ENCODE data around the gene CHST12. TPM values are rescaled to one million over a fixed set of nuclear protein-coding genes. Genes with fewer than 3 reads are reported as not detected.
A peak's percentile ranks its signal among the peaks of the same experiment; 100 is the strongest.
"Not testable (repeated sequence)": the region's sequence is repeated elsewhere in the genome, so short reads cannot be mapped to it uniquely, and the experiment has no call there.

CHST12 gene
- total RNA-seq, 6 experiments from 2014 or later = 3.0 to 7.9 (median 5.7) TPM

DNA sequence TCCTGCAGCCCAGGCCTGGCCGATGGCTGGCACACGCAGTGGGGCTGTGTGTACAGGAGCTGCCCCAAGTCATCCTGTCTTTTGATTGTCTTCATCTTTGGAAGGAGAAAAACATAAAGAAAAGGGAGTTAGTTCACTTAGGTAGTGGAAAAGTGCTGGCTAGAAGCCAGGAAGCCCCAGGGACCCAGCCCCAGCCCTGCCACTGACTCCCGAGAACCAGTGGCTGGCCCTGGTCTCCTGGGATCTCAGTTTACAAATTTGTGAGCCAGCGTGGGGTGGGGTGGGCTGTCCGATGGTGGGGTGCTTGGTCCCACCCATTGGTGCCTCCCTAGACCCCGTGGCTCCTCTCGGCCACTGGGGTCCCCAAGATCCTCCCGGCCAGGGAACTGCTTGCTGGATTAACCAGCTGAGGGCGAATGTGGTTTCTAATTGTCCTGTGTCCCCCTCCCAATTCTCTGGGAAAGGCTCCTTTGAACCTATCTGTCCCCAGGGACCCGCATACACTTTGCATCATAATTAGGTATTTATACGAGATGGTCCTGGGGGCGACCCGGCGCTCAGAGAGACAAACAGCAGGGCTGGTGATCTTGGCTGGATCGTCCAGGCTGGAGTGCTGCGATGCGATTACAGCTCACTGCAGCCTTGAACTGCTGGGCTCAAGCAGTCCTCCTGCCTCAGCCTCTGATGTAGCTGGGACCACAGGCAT, 16.3 kb upstream of the CHST12 start:
- Histone ChIP-seq H3K27ac (no peak overlapping the region), H3K36me3 (no peaks in the 10 kb centered on the region), H3K27me3 (no peaks in the 10 kb centered on the region), H3K9me3 (no peaks in the 10 kb centered on the region), H3K4me3 (no peak overlapping the region), H3K4me1 (no peaks in the 10 kb centered on the region)
- no peak for DNase-seq
- 82% methylated on average over 7 of the region's 17 CpGs for WGBS (ENCODE audit: insufficient coverage, low coverage, low lambda C conversion rate, missing lambda C conversion rate)
- TF ChIP-seq POLR2A (IDR thresholded peaks at IDR 0.05) = no peak
- TF ChIP-seq, protein P1, sequence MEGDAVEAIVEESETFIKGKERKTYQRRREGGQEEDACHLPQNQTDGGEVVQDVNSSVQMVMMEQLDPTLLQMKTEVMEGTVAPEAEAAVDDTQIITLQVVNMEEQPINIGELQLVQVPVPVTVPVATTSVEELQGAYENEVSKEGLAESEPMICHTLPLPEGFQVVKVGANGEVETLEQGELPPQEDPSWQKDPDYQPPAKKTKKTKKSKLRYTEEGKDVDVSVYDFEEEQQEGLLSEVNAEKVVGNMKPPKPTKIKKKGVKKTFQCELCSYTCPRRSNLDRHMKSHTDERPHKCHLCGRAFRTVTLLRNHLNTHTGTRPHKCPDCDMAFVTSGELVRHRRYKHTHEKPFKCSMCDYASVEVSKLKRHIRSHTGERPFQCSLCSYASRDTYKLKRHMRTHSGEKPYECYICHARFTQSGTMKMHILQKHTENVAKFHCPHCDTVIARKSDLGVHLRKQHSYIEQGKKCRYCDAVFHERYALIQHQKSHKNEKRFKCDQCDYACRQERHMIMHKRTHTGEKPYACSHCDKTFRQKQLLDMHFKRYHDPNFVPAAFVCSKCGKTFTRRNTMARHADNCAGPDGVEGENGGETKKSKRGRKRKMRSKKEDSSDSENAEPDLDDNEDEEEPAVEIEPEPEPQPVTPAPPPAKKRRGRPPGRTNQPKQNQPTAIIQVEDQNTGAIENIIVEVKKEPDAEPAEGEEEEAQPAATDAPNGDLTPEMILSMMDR (IDR thresholded peaks at IDR 0.05) = no peak
- intact Hi-C loops (cut with DNase I) = no loop called here
- ATAC-seq = no peak

DNA sequence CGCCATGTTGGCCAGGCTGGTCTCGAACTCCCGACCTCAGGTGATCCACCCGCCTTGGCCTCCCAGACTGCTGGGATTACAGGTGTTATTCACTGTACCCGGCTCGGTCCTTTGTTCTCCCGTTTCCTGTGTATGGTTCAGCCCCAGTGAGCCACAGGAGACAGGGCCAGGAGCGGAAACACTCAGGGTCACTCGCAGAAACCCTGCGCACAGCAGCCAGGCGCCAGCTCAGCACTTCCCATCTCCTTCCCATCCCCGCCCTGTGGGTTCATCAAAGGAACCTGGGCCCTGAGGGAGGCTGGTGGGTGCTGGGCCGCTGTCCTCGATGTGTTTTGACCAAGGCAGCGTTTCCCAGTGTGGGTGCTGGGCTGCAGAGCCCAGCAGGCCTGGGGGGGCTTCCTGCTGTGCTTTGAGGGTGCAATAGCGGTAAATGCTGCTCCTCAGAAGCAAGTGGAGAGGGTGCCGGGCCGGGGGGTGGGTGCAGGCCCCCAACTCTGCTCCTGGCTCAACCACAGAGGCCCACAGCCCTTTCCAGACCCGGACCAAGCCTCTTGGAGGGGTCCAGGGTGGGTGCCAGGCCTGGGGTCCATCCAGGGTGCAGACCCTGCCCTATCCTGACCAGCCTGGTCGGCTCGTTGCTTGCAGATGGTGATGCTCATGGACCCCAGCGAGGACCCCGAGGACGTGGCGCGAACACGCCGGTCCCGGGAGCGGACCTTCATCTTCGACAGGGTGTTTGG, 15.3 kb upstream of the CHST12 start:
- no peak overlapping the region for H3K27ac ChIP-seq
- no peaks in the 10 kb centered on the region for H3K4me1 ChIP-seq
- TF ChIP-seq, protein P1 (IDR thresholded peaks at IDR 0.05) = no peak
- TF ChIP-seq POLR2A (IDR thresholded peaks at IDR 0.05) = no peak
- no peak overlapping the region for H3K4me3 ChIP-seq
- H3K36me3 ChIP-seq = no peaks in the 10 kb centered on the region
- peak in 1 of 3 donors; percentile 60 for DNase-seq
- WGBS (ENCODE audit: insufficient coverage, low coverage, low lambda C conversion rate, missing lambda C conversion rate) = 91% methylated on average over 6 of the region's 31 CpGs
- ATAC-seq = peak; percentile 77 to 88 (median 84)
- intact Hi-C loops (cut with DNase I) = no loop called here
- no peaks in the 10 kb centered on the region for H3K27me3 ChIP-seq
- H3K9me3 ChIP-seq = no peaks in the 10 kb centered on the region

DNA sequence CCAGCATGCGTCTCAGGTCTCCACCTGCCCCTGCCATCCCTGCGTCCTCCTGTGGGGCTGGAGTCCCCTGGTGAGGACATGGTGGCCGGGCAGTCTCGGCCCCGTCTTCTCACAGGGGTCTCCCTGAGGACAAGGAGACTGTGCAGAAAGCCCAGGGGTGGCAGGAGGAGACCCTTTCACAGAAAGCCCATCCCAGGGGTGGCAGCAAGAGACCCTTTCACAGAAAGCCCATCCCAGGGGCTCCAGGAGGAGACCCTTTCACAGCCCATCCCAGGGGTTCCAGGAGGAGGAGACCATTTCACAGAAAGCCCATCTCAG, 14.8 kb upstream of the CHST12 start:
- Histone ChIP-seq H3K4me1 (no peaks in the 10 kb centered on the region), H3K9me3 (no peaks in the 10 kb centered on the region), H3K27me3 (no peaks in the 10 kb centered on the region), H3K4me3 (no peak overlapping the region), H3K27ac (no peak overlapping the region), H3K36me3 (no peaks in the 10 kb centered on the region)
- no peak for DNase-seq
- 100% methylated on average over 1 of the region's 5 CpGs for WGBS (ENCODE audit: insufficient coverage, low coverage, low lambda C conversion rate, missing lambda C conversion rate)
- no peak for ATAC-seq
- intact Hi-C loops (cut with DNase I) = no loop called here
- TF ChIP-seq, protein P1 (IDR thresholded peaks at IDR 0.05) = no peak
- TF ChIP-seq POLR2A (IDR thresholded peaks at IDR 0.05) = no peak

GRCh38 chr7:2390020-2390816, 13.2 kb upstream of the CHST12 start:
- DNase-seq; H3K27ac ChIP-seq; H3K27me3 ChIP-seq; H3K9me3 ChIP-seq; H3K4me3 ChIP-seq; intact Hi-C loops (cut with DNase I); H3K4me1 ChIP-seq; H3K36me3 ChIP-seq: not testable (repeated sequence)
- ATAC-seq = peak in 3 of 4 donors; percentile 19 to 36 (median 26)
- 29% methylated on average over 4 of the region's 16 CpGs for WGBS (ENCODE audit: insufficient coverage, low coverage, low lambda C conversion rate, missing lambda C conversion rate)

DNA sequence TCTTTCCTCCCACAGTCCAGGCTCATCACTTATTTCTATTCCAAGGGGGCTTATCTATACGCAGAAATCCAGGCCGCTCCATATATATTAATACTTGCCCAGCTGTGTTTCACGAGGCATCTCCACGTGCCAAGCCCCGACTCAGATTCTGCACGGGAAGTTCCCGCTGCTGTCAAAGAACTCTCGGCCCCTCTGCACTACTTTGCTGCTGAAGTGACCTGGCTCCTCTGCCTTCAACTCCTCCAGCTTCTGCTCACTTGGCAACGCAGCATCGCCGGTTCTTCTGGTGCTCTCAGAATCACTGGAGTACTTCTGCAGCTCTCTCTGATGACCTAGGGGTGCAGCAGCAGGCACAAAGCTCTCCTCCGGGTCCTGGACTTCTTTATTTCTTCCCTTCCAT, 9.7 kb upstream of the CHST12 start:
- H3K4me3 ChIP-seq = no peak overlapping the region
- DNase-seq = no peak
- no peak overlapping the region for H3K27ac ChIP-seq
- no peaks in the 10 kb centered on the region for H3K27me3 ChIP-seq
- H3K4me1 ChIP-seq = no peaks in the 10 kb centered on the region
- no peaks in the 10 kb centered on the region for H3K36me3 ChIP-seq
- TF ChIP-seq, protein P1 (IDR thresholded peaks at IDR 0.05) = no peak
- intact Hi-C loops (cut with DNase I) = no loop called here
- 55% methylated on average over 9 of the region's 12 CpGs for WGBS (ENCODE audit: insufficient coverage, low coverage, low lambda C conversion rate, missing lambda C conversion rate)
- H3K9me3 ChIP-seq = no peaks in the 10 kb centered on the region
- ATAC-seq = peak; percentile 16 to 28 (median 20)

Data from right lobe of liver (tissue), 6 donors.